Uterus (tissue), 4 donors: Measurements from ENCODE around the gene RICTOR. TPM values are rescaled to one million over a fixed set of nuclear protein-coding genes. Genes with fewer than 3 reads are reported as not detected.
"Not testable (repeated sequence)": the region's sequence is repeated elsewhere in the genome, so short reads cannot be mapped to it uniquely, and the experiment has no call there.

Source experiments
- DNase-seq, 2 donors: peaks; one replicate each; pipeline ENCODE4 v3.0.0-alpha.2; 2019 to 2020
- H3K27ac ChIP-seq, 2 donors: fragments of 200-600 bp; sonication (generic); 1 replicate in 1 of 2; 2 replicates in 1 of 2; pipeline ENCODE4 v1.5.1; 2016 to 2018
- H3K27me3 ChIP-seq, 2 donors: fragments of 200-600 bp; sonication (generic); one replicate each; pipeline ENCODE4 v1.5.1; 2018 to 2019; ENCODE audit warnings: control low read depth in 1 of 2
- H3K36me3 ChIP-seq, 2 donors: fragments of 200-600 bp; sonication (generic); one replicate each; pipeline ENCODE4 v1.5.1; 2019; ENCODE audit warnings: control low read depth in 1 of 2
- H3K4me1 ChIP-seq, 2 donors: fragments of 200-600 bp; sonication (generic); one replicate each; pipeline ENCODE4 v1.5.1; 2018 to 2019; ENCODE audit warnings: control low read depth in 1 of 2
- H3K4me3 ChIP-seq, 2 donors: fragments of 200-600 bp; sonication (generic); 1 replicate in 1 of 2; 2 replicates in 1 of 2; pipeline ENCODE4 v1.5.1; 2018 to 2019; ENCODE audit warnings: mild to moderate bottlenecking in 1 of 2
- H3K9me3 ChIP-seq, 2 donors: fragments of 200-600 bp; sonication (generic); one replicate each; pipeline ENCODE4 v1.5.1; 2019; ENCODE audit warnings: control low read depth in 1 of 2
- CTCF ChIP-seq, 4 experiments: fragments of 200-600 bp in 2 of 4; fragments of 450-650 bp in 2 of 4; sonication (generic) in 2 of 4; IDR thresholded peaks; one replicate each; pipeline ENCODE4 v1.5.1; 2016 to 2019; ENCODE audit warnings: antibody characterized with exemption in 4 of 4, mild to moderate bottlenecking in 2 of 4, moderate library complexity in 1 of 4
- POLR2A ChIP-seq, 2 donors: fragments of 450-650 bp; IDR thresholded peaks; one replicate each; pipeline ENCODE4 v1.6.1; 2016; ENCODE audit warnings: antibody characterized with exemption in 2 of 2, mild to moderate bottlenecking in 1 of 2, moderate library complexity in 1 of 2
- intact Hi-C: fragments of 100-400 bp; cut with DNase I; formaldehyde crosslinking; loops from one replicate; pipeline ENCODE4 v1.15.1; 2023; ENCODE audit warnings: low total_unique reads
- total RNA-seq, 4 donors: library from RNA; depleted of rRNA in 3 of 4; stranded (reverse); fragments of >200 nt in 3 of 4; gene quantifications; one replicate each; pipeline versions ENCODE4 v1.1.0 to v1.2.4, GENCODE V29; 2014 to 2023
- donor health status: DM: yes; HTN: yes; CAD: no.

Gene RICTOR
- total RNA-seq, 4 donors from 2014 or later = 50.6 to 79.4 (median 70.6) TPM

- Histone ChIP-seq H3K9me3 (no peaks in the 10 kb centered on the region), H3K4me3 (no peak overlapping the region), H3K36me3 (no peaks in the 10 kb centered on the region), H3K27ac (no peak overlapping the region), H3K4me1 (no peaks in the 10 kb centered on the region), H3K27me3 (no peaks in the 10 kb centered on the region)
- intact Hi-C loops = no loop called here
- peak in 1 of 2 donors; percentile 44 for DNase-seq
- TF ChIP-seq POLR2A (IDR thresholded peaks at IDR 0.05) (no peak), CTCF (IDR thresholded peaks at IDR 0.05) (peak; percentile 39 to 57 (median 54))
Observed at GRCh38 chr5:38994324-38994927, 79.8 kb downstream of the RICTOR start.

GRCh38 chr5:38989974-38990719 lies 84.1 kb downstream of the RICTOR start:
- DNase-seq, H3K9me3 ChIP-seq, H3K27me3 ChIP-seq, H3K36me3 ChIP-seq, H3K4me1 ChIP-seq, H3K27ac ChIP-seq, intact Hi-C loops, H3K4me3 ChIP-seq: not testable (repeated sequence)

- no peaks in the 10 kb centered on the region for H3K9me3 ChIP-seq
- intact Hi-C loops = no loop called here
- H3K4me3 ChIP-seq = no peak overlapping the region
- no peak for DNase-seq
- no peak overlapping the region for H3K27ac ChIP-seq
- no peaks in the 10 kb centered on the region for H3K4me1 ChIP-seq
- TF ChIP-seq CTCF (IDR thresholded peaks at IDR 0.05) (no peak), POLR2A (IDR thresholded peaks at IDR 0.05) (no peak)
- H3K36me3 ChIP-seq = no peaks in the 10 kb centered on the region
- no peaks in the 10 kb centered on the region for H3K27me3 ChIP-seq
Observed at GRCh38 chr5:38985909-38986452, 88.2 kb downstream of the RICTOR start.

GRCh38 chr5:38979535-38979934 lies 94.7 kb downstream of the RICTOR start:
- TF ChIP-seq POLR2A (IDR thresholded peaks at IDR 0.05) = no peak
- TF ChIP-seq CTCF (IDR thresholded peaks at IDR 0.05) = no peak
- intact Hi-C loops = no loop called here
- Histone ChIP-seq H3K27me3 (no peaks in the 10 kb centered on the region), H3K9me3 (no peaks in the 10 kb centered on the region), H3K4me1 (no peaks in the 10 kb centered on the region), H3K4me3 (no peak overlapping the region), H3K36me3 (no peaks in the 10 kb centered on the region), H3K27ac (no peak overlapping the region)
- DNase-seq = no peak

GRCh38 chr5:38978036-38978435 lies 96.2 kb downstream of the RICTOR start:
- Histone ChIP-seq H3K9me3 (no peaks in the 10 kb centered on the region), H3K27me3 (no peaks in the 10 kb centered on the region), H3K36me3 (no peaks in the 10 kb centered on the region), H3K27ac (no peak overlapping the region), H3K4me3 (no peak overlapping the region), H3K4me1 (no peaks in the 10 kb centered on the region)
- TF ChIP-seq CTCF (IDR thresholded peaks at IDR 0.05) = no peak
- no peak for TF ChIP-seq POLR2A (IDR thresholded peaks at IDR 0.05)
- no peak for DNase-seq
- intact Hi-C loops = no loop called here
